GM10847 (cell line): ENCODE measurements around the gene SPTB.

Experiments used
- POLR2A ChIP-seq: IDR thresholded peaks from 2 replicates; pipeline ENCODE4 v1.6.1; 2011; ENCODE audit not compliant: insufficient read length; ENCODE audit errors: extremely low read depth

Gene SPTB

GRCh38 chr14:64816221-64816783 lies 63.4 kb downstream of the SPTB start:
- no peak for TF ChIP-seq POLR2A

GRCh38 chr14:64815257-64815656 lies 64.5 kb downstream of the SPTB start:
- no peak for TF ChIP-seq POLR2A

- no peak for TF ChIP-seq POLR2A
Measured at GRCh38 chr14:64812412-64812811, 67.3 kb downstream of the SPTB start.

GRCh38 chr14:64811676-64812075 lies 68.0 kb downstream of the SPTB start:
- TF ChIP-seq POLR2A, result no peak

- no peak for TF ChIP-seq POLR2A
Measured at GRCh38 chr14:64808449-64808848, 71.3 kb downstream of the SPTB start.

GRCh38 chr14:64807551-64807950 lies 72.2 kb downstream of the SPTB start:
- TF ChIP-seq POLR2A, result no peak

GRCh38 chr14:64806862-64807495 lies 72.7 kb downstream of the SPTB start:
- TF ChIP-seq POLR2A, result no peak

- no peak for TF ChIP-seq POLR2A
Measured at GRCh38 chr14:64806202-64806861, 73.4 kb downstream of the SPTB start.

- no peak for TF ChIP-seq POLR2A
Measured at GRCh38 chr14:64804754-64805260, 74.9 kb downstream of the SPTB start.

- TF ChIP-seq POLR2A, result no peak
Measured at GRCh38 chr14:64801800-64802199, 77.9 kb downstream of the SPTB start.

- TF ChIP-seq POLR2A, result no peak
Measured at GRCh38 chr14:64801046-64801445, 78.7 kb downstream of the SPTB start.

- TF ChIP-seq POLR2A, result no peak
Measured at GRCh38 chr14:64800000-64800399, 79.7 kb downstream of the SPTB start.

- TF ChIP-seq POLR2A, result no peak
Measured at GRCh38 chr14:64799555-64799954, 80.2 kb downstream of the SPTB start.

GRCh38 chr14:64796369-64796768 lies 83.3 kb downstream of the SPTB start:
- no peak for TF ChIP-seq POLR2A

- no peak for TF ChIP-seq POLR2A
Measured at GRCh38 chr14:64795921-64796320, 83.8 kb downstream of the SPTB start.

GRCh38 chr14:64795211-64795610 lies 84.5 kb downstream of the SPTB start:
- no peak for TF ChIP-seq POLR2A
